Peyer's patch (tissue), 4 donors: Measurements from ENCODE around the gene NXT1. TPM values are rescaled to one million over a fixed set of nuclear protein-coding genes. Genes with fewer than 3 reads are reported as not detected.
"Not testable (repeated sequence)": the region's sequence is repeated elsewhere in the genome, so short reads cannot be mapped to it uniquely, and the experiment has no call there.

ENCODE experiments used
- DNase-seq, 3 donors: peaks; one replicate each; pipeline ENCODE4 v3.0.0-alpha.2; 2017 to 2019
- H3K27ac ChIP-seq, 4 donors: fragments of 200-600 bp; sonication (generic); one replicate each; pipeline ENCODE4 v1.5.1; 2016 to 2019
- H3K27me3 ChIP-seq, 2 donors: fragments of 200-600 bp; sonication (generic); one replicate each; pipeline ENCODE4 v1.5.1; 2019
- H3K36me3 ChIP-seq, 3 donors: fragments of 200-600 bp; sonication (generic); one replicate each; pipeline ENCODE4 v1.5.1; 2016 to 2019
- H3K4me1 ChIP-seq, 4 donors: fragments of 200-600 bp; sonication (generic); one replicate each; pipeline ENCODE4 v1.5.1; 2016 to 2019
- H3K4me3 ChIP-seq, 4 donors: fragments of 200-600 bp; sonication (generic); 1 replicate in 3 of 4; 2 replicates in 1 of 4; pipeline ENCODE4 v1.5.1; 2016 to 2019; ENCODE audit warnings: mild to moderate bottlenecking in 1 of 4
- H3K9me3 ChIP-seq, 4 donors: fragments of 200-600 bp; sonication (generic); one replicate each; pipeline ENCODE4 v1.5.1; 2016 to 2019; ENCODE audit warnings: mild to moderate bottlenecking in 1 of 4
- POLR2A ChIP-seq, 2 donors: fragments of 450-650 bp; IDR thresholded peaks; one replicate each; pipeline ENCODE4 v1.5.1; 2017; ENCODE audit warnings: antibody characterized with exemption in 2 of 2, mild to moderate bottlenecking in 2 of 2, moderate library complexity in 2 of 2
- total RNA-seq, 4 donors: library from RNA; depleted of rRNA; stranded (reverse); fragments of >200 nt; gene quantifications; one replicate each; pipeline ENCODE4 v1.1.0, GENCODE V29; 2016
- TF ChIP-seq, protein P1 (sequence below), 6 experiments: fragments of 450-650 bp in 4 of 6; fragments of 200-600 bp in 2 of 6; sonication (generic) in 1 of 6; IDR thresholded peaks; one replicate each; pipeline ENCODE4 v1.5.1; 2017 to 2019; ENCODE audit warnings: antibody characterized with exemption in 6 of 6, mild to moderate bottlenecking in 3 of 6, moderate library complexity in 1 of 6

NXT1 gene
- total RNA-seq, 4 donors from 2014 or later, result 5.4 to 23.1 (median 7.9) TPM

DNA sequence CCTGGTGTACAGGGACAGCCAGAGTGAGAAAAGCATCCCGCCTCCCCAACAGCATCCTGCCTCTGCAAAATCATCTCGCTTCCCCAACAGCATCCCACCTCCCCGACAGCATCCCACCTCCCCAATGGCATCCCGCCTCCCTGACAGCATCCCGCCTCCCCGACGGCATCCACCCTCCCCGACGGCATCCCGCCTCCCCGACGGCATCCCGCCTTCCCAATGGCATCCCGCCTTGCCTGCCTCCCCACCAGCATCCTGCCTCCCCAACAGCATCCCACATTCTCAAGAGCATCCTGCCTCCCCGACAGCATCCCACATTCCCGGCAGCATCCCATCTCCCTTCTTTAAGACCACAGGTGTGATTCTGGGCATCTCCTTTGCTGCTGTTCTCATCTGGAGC lies 46.0 kb upstream of the NXT1 start:
- Histone ChIP-seq H3K27ac (peak overlapping the region in 2 of 4 donors; percentile 22 to 62), H3K36me3 (no peaks in the 10 kb centered on the region), H3K4me1 (no peaks in the 10 kb centered on the region), H3K27me3 (no peaks in the 10 kb centered on the region), H3K9me3 (no peaks in the 10 kb centered on the region), H3K4me3 (no peak overlapping the region)
- TF ChIP-seq, protein P1, sequence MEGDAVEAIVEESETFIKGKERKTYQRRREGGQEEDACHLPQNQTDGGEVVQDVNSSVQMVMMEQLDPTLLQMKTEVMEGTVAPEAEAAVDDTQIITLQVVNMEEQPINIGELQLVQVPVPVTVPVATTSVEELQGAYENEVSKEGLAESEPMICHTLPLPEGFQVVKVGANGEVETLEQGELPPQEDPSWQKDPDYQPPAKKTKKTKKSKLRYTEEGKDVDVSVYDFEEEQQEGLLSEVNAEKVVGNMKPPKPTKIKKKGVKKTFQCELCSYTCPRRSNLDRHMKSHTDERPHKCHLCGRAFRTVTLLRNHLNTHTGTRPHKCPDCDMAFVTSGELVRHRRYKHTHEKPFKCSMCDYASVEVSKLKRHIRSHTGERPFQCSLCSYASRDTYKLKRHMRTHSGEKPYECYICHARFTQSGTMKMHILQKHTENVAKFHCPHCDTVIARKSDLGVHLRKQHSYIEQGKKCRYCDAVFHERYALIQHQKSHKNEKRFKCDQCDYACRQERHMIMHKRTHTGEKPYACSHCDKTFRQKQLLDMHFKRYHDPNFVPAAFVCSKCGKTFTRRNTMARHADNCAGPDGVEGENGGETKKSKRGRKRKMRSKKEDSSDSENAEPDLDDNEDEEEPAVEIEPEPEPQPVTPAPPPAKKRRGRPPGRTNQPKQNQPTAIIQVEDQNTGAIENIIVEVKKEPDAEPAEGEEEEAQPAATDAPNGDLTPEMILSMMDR (IDR thresholded peaks at IDR 0.05), result no peak
- no peak for TF ChIP-seq POLR2A (IDR thresholded peaks at IDR 0.05)
- DNase-seq, result peak in 2 of 3 donors; percentile 38 to 43

DNA sequence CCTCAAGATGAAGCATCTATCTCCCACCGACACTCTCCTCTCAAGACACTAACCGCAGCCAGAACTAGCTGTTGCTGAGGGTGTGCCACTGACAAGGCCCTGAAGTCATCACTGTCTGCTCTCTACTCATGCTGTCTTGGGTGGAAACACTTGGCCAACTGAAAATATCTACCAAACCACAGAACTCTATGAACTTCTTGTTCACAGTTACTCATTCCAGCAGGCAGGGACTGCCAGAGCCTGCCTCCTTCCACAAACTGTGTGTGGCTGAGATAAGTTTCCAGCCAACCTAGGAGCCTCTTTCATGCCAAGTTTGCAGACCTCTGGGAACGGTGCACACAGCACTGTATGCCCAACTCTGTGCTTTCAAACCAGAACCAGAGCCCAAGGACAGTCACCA lies 45.5 kb upstream of the NXT1 start:
- Histone ChIP-seq H3K9me3 (no peaks in the 10 kb centered on the region), H3K4me1 (no peaks in the 10 kb centered on the region), H3K36me3 (no peaks in the 10 kb centered on the region), H3K27me3 (no peaks in the 10 kb centered on the region), H3K4me3 (no peak overlapping the region), H3K27ac (peak overlapping the region in 2 of 4 donors; percentile 22 to 62)
- TF ChIP-seq, protein P1 (IDR thresholded peaks at IDR 0.05), result no peak
- TF ChIP-seq POLR2A (IDR thresholded peaks at IDR 0.05), result no peak
- peak in 1 of 3 donors; percentile 17 for DNase-seq

DNA sequence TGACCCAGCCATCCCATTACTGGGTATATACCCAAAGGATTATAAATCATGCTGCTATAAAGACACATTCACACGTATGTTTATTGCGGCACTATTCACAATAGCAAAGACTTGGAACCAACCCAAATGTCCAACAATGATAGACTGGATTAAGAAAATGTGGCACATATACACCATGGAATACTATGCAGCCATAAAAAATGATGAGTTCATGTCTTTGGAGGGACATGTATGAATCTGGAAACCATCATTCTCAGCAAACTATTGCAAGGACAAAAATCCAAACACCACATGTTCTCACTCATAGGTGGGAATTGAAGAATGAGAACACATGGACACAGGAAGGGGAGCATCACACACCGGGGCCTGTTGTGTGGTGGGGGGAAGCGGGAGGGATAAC lies 43.2 kb upstream of the NXT1 start:
- H3K9me3 ChIP-seq, DNase-seq: not testable (repeated sequence)

DNA sequence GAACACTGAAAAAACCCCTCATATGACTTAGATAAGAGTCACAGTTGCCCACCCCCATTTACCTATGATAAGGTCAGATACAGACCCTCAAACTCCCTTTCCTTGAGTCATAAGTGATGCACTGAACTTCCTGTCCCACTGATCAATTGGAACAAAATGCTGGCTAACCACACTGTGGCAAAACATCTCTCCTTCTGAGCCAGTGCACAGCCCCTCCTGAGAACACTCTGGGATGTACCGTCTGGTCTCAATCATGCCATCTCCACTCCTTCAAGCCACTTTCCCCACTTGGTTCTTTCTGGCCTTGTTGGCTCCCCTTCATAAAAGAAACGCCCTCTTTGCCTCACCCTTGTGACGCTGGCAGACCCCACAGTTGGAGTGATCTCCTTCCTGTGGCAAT lies 42.6 kb upstream of the NXT1 start:
- no peaks in the 10 kb centered on the region for H3K27me3 ChIP-seq
- no peak for TF ChIP-seq POLR2A (IDR thresholded peaks at IDR 0.05)
- TF ChIP-seq, protein P1 (IDR thresholded peaks at IDR 0.05), result no peak
- no peaks in the 10 kb centered on the region for H3K9me3 ChIP-seq
- no peaks in the 10 kb centered on the region for H3K36me3 ChIP-seq
- H3K27ac ChIP-seq, result no peak overlapping the region
- DNase-seq, result no peak
- H3K4me3 ChIP-seq, result no peak overlapping the region
- no peaks in the 10 kb centered on the region for H3K4me1 ChIP-seq

More for the DNA sequence above, 43.2 kb upstream of the NXT1 start:
- H3K27ac ChIP-seq, H3K27me3 ChIP-seq, H3K36me3 ChIP-seq, H3K4me3 ChIP-seq, H3K4me1 ChIP-seq: not testable (repeated sequence)

DNA sequence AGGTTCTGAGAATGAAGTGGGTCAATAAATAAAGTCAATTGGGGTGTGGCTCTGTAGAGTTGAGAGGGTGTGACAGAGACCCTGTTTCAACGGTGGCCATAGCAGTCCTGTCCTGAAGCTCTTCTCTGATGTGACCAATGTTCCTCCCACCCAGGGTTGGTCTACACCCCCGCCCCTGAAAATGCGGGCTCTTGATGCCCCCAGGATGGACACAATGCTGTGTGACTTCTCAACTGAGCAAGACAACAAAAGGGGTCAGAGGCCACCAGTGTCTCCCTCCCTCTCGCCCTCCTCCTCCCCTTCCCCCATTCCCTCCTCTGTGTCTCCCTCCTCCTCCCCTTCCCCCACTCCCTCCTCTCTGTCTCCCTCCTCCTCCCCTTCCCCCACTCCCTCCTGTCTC lies 41.7 kb upstream of the NXT1 start:
- Histone ChIP-seq H3K27me3 (no peaks in the 10 kb centered on the region), H3K4me3 (no peak overlapping the region), H3K4me1 (no peaks in the 10 kb centered on the region), H3K36me3 (no peaks in the 10 kb centered on the region), H3K27ac (no peak overlapping the region), H3K9me3 (no peaks in the 10 kb centered on the region)
- DNase-seq, result peak in 1 of 3 donors; percentile 25
- no peak for TF ChIP-seq POLR2A (IDR thresholded peaks at IDR 0.05)
- TF ChIP-seq, protein P1 (IDR thresholded peaks at IDR 0.05), result no peak

DNA sequence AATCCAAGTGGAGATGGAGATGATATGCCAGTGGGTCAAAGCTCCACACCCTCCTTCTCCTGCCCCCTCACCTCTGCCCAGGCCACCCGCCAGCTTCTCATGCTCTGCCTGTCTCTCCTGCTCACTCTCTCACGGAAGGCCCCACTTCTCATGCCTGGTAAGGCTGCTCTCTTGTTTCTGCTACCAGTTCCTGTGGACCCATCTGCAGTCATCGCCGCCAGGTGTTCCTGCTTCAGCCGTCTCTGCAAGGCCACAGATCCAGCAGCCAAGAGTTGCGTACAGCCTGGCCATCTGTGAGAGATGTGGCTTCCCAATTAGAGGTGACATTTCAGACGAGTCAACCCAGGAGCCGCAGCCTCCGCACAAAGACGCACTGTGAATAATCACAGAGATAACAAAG lies 40.8 kb upstream of the NXT1 start:
- Histone ChIP-seq H3K9me3 (no peaks in the 10 kb centered on the region), H3K4me1 (no peaks in the 10 kb centered on the region), H3K27me3 (no peaks in the 10 kb centered on the region), H3K27ac (no peak overlapping the region), H3K36me3 (no peaks in the 10 kb centered on the region), H3K4me3 (no peak overlapping the region)
- DNase-seq, result peak in 2 of 3 donors; percentile 27 to 32
- TF ChIP-seq POLR2A (IDR thresholded peaks at IDR 0.05), result no peak
- TF ChIP-seq, protein P1 (IDR thresholded peaks at IDR 0.05), result no peak
